Measurements from ENCODE around the gene MUS81. TPM values are rescaled to one million over a fixed set of nuclear protein-coding genes. Genes with fewer than 3 reads are reported as not detected.

MUS81 gene
- total RNA-seq, 1 donor from 2014 or later: 58.4 TPM

DNA sequence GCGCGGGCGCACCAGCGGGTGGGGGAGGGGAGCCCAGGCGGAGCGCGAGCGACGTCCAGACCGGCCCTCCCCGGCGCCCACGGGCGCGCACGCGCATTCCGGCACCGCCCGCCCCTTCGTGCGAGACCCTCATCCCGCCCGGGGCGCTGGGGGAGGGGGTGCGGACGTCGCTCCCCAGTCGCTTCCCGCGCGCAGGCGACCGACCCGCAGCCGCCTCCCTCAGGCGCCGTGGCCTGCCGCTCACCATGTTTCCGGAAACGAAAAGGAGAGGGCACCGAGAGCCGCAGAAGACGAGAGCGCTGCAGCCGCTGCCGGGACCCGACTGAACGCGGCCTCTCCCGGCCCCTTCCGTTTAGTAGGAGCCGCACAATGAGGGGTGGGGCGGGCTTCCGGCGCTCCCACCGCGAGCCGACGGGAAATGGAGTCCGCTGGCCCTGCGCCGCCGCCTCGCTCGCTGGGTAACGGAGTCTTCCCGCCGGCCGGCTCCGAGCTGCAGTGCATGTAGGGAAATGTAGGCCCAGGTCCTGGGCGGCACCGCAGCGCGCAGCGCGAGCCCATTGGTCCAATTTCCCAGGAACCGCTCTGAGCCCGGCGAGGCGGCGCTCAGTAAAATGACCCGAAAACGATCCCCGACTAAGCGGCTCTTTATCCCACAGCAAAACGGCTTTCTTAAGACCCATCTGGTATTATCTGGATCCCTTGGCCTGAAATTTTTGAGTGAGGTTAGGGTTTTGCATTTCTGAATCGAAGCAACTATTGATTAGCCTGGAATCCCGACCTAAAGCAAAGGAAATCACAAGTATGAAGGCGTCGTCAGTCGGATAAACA is 2.2 kb upstream of the MUS81 start, which contains the start of gene CFL1:
TSS of gene CFL1 (minus strand) at position 328 of the 828 bp plus-strand sequence. CDS start at position 247, 81 bp downstream.
- Histone ChIP-seq H3K27me3 (ENCODE audit: control insufficient read depth, insufficient read depth, low read length) (no peaks in the 10 kb centered on the region), H3K4me3 (ENCODE audit: low read depth, low read length) (peak within 1 kb of the TSS; percentile 98), H3K36me3 (ENCODE audit: control insufficient read depth, insufficient read depth, low read length) (peaks cover 44% of the 10 kb centered on the region)
- TF ChIP-seq, protein P1, sequence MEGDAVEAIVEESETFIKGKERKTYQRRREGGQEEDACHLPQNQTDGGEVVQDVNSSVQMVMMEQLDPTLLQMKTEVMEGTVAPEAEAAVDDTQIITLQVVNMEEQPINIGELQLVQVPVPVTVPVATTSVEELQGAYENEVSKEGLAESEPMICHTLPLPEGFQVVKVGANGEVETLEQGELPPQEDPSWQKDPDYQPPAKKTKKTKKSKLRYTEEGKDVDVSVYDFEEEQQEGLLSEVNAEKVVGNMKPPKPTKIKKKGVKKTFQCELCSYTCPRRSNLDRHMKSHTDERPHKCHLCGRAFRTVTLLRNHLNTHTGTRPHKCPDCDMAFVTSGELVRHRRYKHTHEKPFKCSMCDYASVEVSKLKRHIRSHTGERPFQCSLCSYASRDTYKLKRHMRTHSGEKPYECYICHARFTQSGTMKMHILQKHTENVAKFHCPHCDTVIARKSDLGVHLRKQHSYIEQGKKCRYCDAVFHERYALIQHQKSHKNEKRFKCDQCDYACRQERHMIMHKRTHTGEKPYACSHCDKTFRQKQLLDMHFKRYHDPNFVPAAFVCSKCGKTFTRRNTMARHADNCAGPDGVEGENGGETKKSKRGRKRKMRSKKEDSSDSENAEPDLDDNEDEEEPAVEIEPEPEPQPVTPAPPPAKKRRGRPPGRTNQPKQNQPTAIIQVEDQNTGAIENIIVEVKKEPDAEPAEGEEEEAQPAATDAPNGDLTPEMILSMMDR (IDR thresholded peaks at IDR 0.05; ENCODE audit: insufficient read depth, low read length, severe bottlenecking): no peak
- peak; percentile 90 for DNase-seq (ENCODE audit: low read depth)
- no peak for FAIRE-seq

DNA sequence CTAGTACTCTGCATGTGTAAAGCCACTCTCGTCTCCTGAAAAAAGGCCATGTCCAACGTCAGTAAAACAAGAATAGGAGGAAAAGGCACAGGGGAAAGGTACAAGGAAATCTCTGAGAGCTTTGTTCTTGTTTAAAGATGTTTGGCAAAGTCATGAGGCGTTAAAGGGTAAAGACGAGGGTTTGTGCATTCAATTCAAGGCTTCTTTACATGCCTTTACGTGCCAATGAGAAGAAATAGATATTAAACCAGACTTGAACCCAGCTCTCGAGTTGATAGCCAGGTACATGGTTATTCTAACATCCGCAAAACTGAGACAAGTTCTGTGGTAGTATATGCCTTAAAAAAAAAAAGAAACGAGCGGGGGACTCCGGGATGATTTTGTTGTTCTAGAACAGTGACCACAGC is 1.5 kb upstream of the MUS81 start:
- FAIRE-seq (no peak), DNase-seq (ENCODE audit: low read depth) (peak; percentile 45)
- H3K36me3 ChIP-seq (ENCODE audit: control insufficient read depth, insufficient read depth, low read length): peaks cover 41% of the 10 kb centered on the region
- H3K4me3 ChIP-seq (ENCODE audit: low read depth, low read length): peak overlapping the region; percentile 98
- TF ChIP-seq, protein P1 (IDR thresholded peaks at IDR 0.05; ENCODE audit: insufficient read depth, low read length, severe bottlenecking): no peak
- H3K27me3 ChIP-seq (ENCODE audit: control insufficient read depth, insufficient read depth, low read length): no peaks in the 10 kb centered on the region

DNA sequence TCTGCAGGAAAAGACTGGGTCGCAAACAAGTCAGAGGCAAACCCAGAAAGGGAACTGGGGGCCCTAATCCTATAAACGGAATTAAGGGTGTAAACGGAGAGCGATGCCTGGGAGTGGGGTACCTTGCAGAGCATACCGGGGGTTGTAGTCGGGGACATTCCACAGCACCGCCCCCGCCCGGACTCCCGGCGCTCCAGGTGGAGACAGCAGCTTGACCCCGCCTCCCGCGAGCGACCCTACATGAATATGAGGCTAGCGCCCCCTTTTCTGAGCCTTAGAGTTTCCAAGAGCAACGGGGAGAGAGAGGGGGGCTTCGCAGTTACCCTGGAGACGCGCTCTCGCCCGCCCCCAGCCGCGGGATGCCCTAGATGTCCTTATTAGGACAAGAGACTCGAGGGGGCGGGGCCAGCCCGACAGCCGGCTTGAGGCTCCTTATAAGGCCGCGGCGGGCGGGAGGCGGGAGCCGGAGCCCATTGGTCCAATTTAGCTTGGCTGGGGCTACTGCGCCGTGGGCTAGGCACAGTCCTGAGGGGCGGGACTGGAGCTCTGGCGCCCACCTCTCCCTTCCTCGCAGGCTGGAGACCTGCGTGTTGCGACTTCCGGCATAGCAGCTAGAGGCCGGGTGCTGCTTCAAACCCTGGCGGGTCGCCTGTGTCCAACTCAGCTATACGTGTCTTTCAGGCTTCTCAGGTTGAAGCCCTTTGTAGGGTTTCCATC is 980 bp upstream of the MUS81 start:
- Histone ChIP-seq H3K36me3 (ENCODE audit: control insufficient read depth, insufficient read depth, low read length) (peaks cover 44% of the 10 kb centered on the region), H3K27me3 (ENCODE audit: control insufficient read depth, insufficient read depth, low read length) (no peaks in the 10 kb centered on the region), H3K4me3 (ENCODE audit: low read depth, low read length) (peak overlapping the region; percentile 98)
- TF ChIP-seq, protein P1 (IDR thresholded peaks at IDR 0.05; ENCODE audit: insufficient read depth, low read length, severe bottlenecking): peak; percentile 11
- DNase-seq (ENCODE audit: low read depth) (peak; percentile 91), FAIRE-seq (no peak)

DNA sequence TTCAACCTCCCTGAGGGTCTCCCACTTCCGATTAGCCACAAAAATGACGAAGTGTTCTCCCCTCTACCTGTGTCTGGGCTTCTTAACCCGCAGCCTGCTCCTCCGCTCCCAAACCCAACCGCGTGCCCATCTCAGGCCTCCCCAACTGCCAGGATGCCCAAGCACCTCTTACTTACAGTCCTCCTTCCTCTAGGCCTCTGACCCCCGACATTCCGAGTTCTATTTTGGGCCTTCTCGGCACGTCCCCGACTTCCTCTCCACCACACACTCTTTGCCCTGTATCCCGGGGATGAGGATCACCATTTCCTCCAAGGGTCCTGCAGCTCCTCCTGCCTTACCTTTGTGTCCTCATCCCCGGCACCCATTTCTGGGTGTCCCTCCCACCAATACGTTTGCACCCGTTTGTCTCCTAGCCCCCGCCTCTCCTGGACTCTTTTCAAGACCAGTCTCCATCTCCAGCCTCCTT is 388 bp upstream of the MUS81 start:
- Histone ChIP-seq H3K36me3 (ENCODE audit: control insufficient read depth, insufficient read depth, low read length) (peaks cover 44% of the 10 kb centered on the region), H3K4me3 (ENCODE audit: low read depth, low read length) (peak overlapping the region; percentile 98), H3K27me3 (ENCODE audit: control insufficient read depth, insufficient read depth, low read length) (no peaks in the 10 kb centered on the region)
- FAIRE-seq (no peak), DNase-seq (ENCODE audit: low read depth) (no peak)
- TF ChIP-seq, protein P1 (IDR thresholded peaks at IDR 0.05; ENCODE audit: insufficient read depth, low read length, severe bottlenecking): no peak

DNA sequence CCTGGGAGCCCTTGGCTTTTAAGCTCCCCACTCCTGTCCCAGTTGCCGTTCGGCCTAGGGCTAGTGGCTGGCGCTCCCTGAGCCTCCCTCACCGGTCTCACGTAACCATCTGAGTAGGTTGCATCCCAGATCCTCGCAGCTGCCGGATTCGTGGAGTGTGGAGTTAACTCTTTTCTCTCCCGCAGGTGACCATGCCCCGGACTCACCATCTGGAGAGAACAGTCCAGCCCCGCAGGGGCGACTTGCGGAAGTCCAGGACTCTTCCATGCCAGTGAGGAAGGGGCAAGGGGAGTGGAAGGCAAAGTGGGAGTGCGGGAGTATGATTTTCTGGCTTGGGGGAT is 902 bp downstream of the MUS81 start:
- no peak for FAIRE-seq
- Histone ChIP-seq H3K27me3 (ENCODE audit: control insufficient read depth, insufficient read depth, low read length) (no peaks in the 10 kb centered on the region), H3K4me3 (ENCODE audit: low read depth, low read length) (peak overlapping the region; percentile 98), H3K36me3 (ENCODE audit: control insufficient read depth, insufficient read depth, low read length) (peaks cover 39% of the 10 kb centered on the region)
- TF ChIP-seq, protein P1 (IDR thresholded peaks at IDR 0.05; ENCODE audit: insufficient read depth, low read length, severe bottlenecking): no peak
- no peak for DNase-seq (ENCODE audit: low read depth)

Measured in bronchial epithelial cell (primary cell).